PC-3 (cell line): ENCODE results near the gene PADI4.

Experiments
- CTCF ChIP-seq: fragments of 300-600 bp; sonication (generic); conservative IDR thresholded peaks from 2 replicates; pipeline ENCODE4 v1.5.1; 2017; ENCODE audit warnings: antibody characterized with exemption, low read depth, mild to moderate bottlenecking, low read length
- EZH2 ChIP-seq: fragments of 300-600 bp; sonication (generic); IDR thresholded peaks from one replicate; pipeline ENCODE4 v1.6.1; 2017; ENCODE audit warnings: antibody characterized with exemption, mild to moderate bottlenecking, low read length; ENCODE audit not compliant: unreplicated experiment
- EZH2phosphoT487 ChIP-seq: fragments of 300-600 bp; sonication (generic); IDR thresholded peaks from 2 replicates; pipeline ENCODE4 v1.6.1; 2018; ENCODE audit warnings: mild to moderate bottlenecking, antibody characterized with exemption, low read length, borderline replicate concordance

- TF ChIP-seq CTCF (no peak), EZH2 (no peak), EZH2phosphoT487 (no peak)
Observed at GRCh38 chr1:17272066-17272465, 35.9 kb upstream of the PADI4 start.
